Adipocyte (in vitro differentiated cells): Measurements from ENCODE around the gene SLC25A4.
"Not testable (repeated sequence)": the region's sequence is repeated elsewhere in the genome, so short reads cannot be mapped to it uniquely, and the experiment has no call there.

ENCODE experiments used
- DNase-seq: peaks from one replicate; pipeline ENCODE4 v3.0.0-alpha.2; 2015; ENCODE audit warnings: low read depth
- H3K27me3 ChIP-seq: replicated peaks from 2 replicates; pipeline ENCODE4 v1.7.0; 2013; ENCODE audit warnings: mild to moderate bottlenecking, low read length, moderate library complexity; ENCODE audit not compliant: control insufficient read depth, insufficient read depth
- H3K36me3 ChIP-seq: 2 replicates; pipeline ENCODE4 v1.7.0; 2013; ENCODE audit warnings: low read length, mild to moderate bottlenecking, moderate library complexity; ENCODE audit not compliant: control insufficient read depth, insufficient read depth, severe bottlenecking
- H3K4me1 ChIP-seq: 2 replicates; pipeline ENCODE4 v1.7.0; 2013; ENCODE audit warnings: mild to moderate bottlenecking, low read length, moderate library complexity; ENCODE audit not compliant: control insufficient read depth, insufficient read depth
- H3K4me3 ChIP-seq: 2 replicates; pipeline ENCODE4 v1.7.0; 2013; ENCODE audit warnings: mild to moderate bottlenecking, low read length, moderate library complexity
- H3K9ac ChIP-seq: 2 replicates; pipeline ENCODE4 v1.7.0; 2013; ENCODE audit warnings: mild to moderate bottlenecking, low read length, moderate library complexity
- H3K9me3 ChIP-seq: 2 replicates; pipeline ENCODE4 v1.7.0; 2013; ENCODE audit warnings: mild to moderate bottlenecking, low read length, moderate library complexity; ENCODE audit not compliant: control insufficient read depth

Gene SLC25A4

DNA sequence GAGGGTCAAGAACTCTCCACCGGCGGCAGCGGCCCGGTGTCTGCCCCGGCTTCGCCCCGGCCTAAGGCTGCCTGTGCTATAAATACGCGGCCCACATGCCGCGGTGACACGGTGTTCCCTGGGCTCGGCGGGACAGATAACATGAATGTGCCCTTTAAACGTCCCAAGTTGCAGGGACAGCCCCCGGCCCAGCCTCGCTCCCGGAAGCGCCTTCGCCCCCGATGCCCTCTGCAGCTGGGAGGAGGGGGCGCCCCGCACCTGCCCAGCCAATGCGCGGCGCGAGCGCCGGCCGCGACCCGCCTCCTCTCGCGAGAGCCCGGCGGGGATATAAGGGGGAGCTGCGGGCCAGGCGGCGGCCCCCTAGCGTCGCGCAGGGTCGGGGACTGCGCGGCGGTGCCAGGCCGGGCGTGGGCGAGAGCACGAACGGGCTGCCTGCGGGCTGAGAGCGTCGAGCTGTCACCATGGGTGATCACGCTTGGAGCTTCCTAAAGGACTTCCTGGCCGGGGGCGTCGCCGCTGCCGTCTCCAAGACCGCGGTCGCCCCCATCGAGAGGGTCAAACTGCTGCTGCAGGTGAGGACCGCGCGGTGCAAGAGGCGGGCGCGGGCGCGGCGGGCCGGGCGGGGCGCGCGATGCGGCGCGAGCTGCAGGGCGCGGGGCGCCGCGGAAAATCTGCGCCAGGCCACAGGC, at the start of gene SLC25A4:
Gene SLC25A4, plus strand, starts transcription at position 355 of the 689 bp plus-strand sequence. Its CDS starts 107 bp downstream, at position 462.
- DNase-seq = peak; percentile 89
- Histone ChIP-seq H3K9ac (peak within 1 kb of the TSS; percentile 78), H3K36me3 (peaks cover 11% of the 10 kb centered on the region), H3K27me3 (no peaks in the 10 kb centered on the region), H3K9me3 (no peaks in the 10 kb centered on the region), H3K4me1 (peaks cover 11% of the 10 kb centered on the region), H3K4me3 (peak within 1 kb of the TSS; percentile 87)

- H3K9ac ChIP-seq = no peak overlapping the region
- DNase-seq = no peak
- H3K36me3 ChIP-seq = no peaks in the 10 kb centered on the region
- H3K27me3 ChIP-seq = no peaks in the 10 kb centered on the region
- peaks cover 2% of the 10 kb centered on the region for H3K4me1 ChIP-seq
- peaks cover 5% of the 10 kb centered on the region for H3K9me3 ChIP-seq
- H3K4me3 ChIP-seq = no peak overlapping the region
Observed at GRCh38 chr4:185093603-185094002, 49.5 kb upstream of the SLC25A4 start.

GRCh38 chr4:185096032-185096653, 46.9 kb upstream of the SLC25A4 start:
- peak; percentile 78 for DNase-seq
- no peaks in the 10 kb centered on the region for H3K36me3 ChIP-seq
- H3K27me3 ChIP-seq = no peaks in the 10 kb centered on the region
- no peak overlapping the region for H3K4me3 ChIP-seq
- H3K9me3 ChIP-seq = peaks cover 5% of the 10 kb centered on the region
- peaks cover 9% of the 10 kb centered on the region for H3K4me1 ChIP-seq
- H3K9ac ChIP-seq = no peak overlapping the region

GRCh38 chr4:185098474-185098873, 44.6 kb upstream of the SLC25A4 start:
- Histone ChIP-seq H3K9me3 (no peaks in the 10 kb centered on the region), H3K4me3 (no peak overlapping the region), H3K36me3 (no peaks in the 10 kb centered on the region), H3K4me1 (peaks cover 9% of the 10 kb centered on the region), H3K27me3 (no peaks in the 10 kb centered on the region), H3K9ac (no peak overlapping the region)
- no peak for DNase-seq

DNA sequence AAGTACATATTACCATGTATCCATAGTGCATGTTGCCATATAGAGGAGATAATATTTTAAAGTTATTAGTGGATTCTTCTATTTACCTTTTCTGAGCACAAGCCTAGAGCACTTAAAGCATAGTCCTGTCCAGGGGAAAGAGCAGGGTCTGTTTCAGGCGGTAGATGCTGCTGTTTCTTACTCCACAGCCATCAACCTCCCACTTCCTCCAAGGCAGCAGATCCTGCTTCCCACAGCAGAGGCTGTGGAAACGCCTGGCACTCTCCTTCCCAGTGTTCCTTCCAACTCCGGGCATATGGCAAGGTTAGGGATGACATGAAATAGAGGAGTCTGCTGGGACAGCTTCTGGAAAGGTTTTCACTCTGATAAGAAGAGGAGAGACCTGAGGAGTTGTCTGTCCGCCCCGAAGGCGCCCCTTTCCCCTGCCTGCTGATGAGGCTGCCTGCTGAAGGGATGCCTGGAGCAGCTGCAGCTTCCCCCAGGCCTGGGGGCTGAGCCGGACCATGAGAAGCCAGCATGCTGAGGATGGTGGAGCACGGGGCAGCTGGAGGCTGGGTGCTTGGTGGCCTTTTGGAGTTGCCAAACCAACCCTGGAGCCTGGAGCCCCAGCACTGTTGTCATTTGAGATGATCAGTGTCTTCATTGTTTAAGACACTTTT, 43.9 kb upstream of the SLC25A4 start:
- Histone ChIP-seq H3K4me3 (no peak overlapping the region), H3K9ac (no peak overlapping the region), H3K9me3 (no peaks in the 10 kb centered on the region), H3K27me3 (no peaks in the 10 kb centered on the region), H3K4me1 (peaks cover 9% of the 10 kb centered on the region), H3K36me3 (no peaks in the 10 kb centered on the region)
- no peak for DNase-seq

DNA sequence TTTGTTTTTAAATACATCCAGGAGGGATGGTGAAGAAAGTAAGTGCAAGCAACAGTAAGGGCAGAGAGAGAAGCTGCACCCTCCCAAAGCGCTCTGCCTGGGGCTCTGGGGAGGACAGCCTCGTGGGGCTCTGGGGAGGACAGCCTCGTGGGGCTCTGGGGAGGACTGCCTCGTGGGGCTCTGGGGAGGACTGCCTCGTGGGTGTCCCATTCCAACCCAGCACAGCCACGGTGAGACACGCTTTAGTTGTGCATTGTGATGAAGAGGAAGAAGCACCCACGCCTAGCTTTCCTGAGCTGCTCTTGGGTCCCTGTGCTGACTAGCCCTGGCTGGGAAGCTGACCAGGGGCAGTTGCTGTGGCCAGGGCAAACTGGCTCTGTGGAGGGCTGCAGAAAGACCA, 43.1 kb upstream of the SLC25A4 start:
- Histone ChIP-seq H3K4me3 (no peak overlapping the region), H3K9ac (no peak overlapping the region), H3K4me1 (peaks cover 9% of the 10 kb centered on the region), H3K36me3 (no peaks in the 10 kb centered on the region), H3K9me3 (no peaks in the 10 kb centered on the region), H3K27me3 (no peaks in the 10 kb centered on the region)
- DNase-seq = no peak

GRCh38 chr4:185100423-185100822, 42.6 kb upstream of the SLC25A4 start:
- no peaks in the 10 kb centered on the region for H3K9me3 ChIP-seq
- H3K27me3 ChIP-seq = no peaks in the 10 kb centered on the region
- no peak for DNase-seq

DNA sequence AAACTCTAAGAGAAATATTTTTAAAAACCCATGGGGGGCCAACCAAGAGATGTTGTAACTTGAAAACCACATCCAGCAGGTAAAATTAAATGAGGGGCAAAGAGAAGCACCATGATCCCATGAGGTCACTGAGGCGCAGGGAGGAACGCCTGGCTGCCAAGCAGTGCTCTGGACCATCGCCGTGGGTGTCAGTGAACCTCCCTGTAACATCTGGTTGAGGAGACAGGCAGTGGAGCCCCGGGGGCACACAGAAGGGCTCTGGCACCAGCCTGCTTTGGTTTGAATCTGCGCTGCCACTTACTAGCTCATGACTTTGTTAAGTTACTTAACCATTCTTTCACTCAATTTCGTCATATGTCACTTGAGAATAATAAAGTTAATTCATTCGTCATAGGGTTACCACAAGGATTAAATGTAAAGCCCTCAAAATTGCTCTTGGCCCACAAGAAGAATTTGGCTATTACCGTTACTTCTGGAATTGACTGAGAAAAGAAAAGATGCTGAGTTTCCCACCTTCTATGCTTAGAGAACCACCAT, 41.6 kb upstream of the SLC25A4 start:
- no peak overlapping the region for H3K4me3 ChIP-seq
- no peaks in the 10 kb centered on the region for H3K9me3 ChIP-seq
- H3K9ac ChIP-seq = no peak overlapping the region
- DNase-seq = peak; percentile 54
- H3K4me1 ChIP-seq = peaks cover 9% of the 10 kb centered on the region
- H3K27me3 ChIP-seq = no peaks in the 10 kb centered on the region
- no peaks in the 10 kb centered on the region for H3K36me3 ChIP-seq

More at GRCh38 chr4:185100423-185100822, 42.6 kb upstream of the SLC25A4 start:
- Histone ChIP-seq H3K4me3 (no peak overlapping the region), H3K9ac (no peak overlapping the region), H3K36me3 (no peaks in the 10 kb centered on the region), H3K4me1 (peaks cover 9% of the 10 kb centered on the region)

- H3K4me3 ChIP-seq = no peak overlapping the region
- no peak overlapping the region for H3K9ac ChIP-seq
- H3K36me3 ChIP-seq = no peaks in the 10 kb centered on the region
- H3K9me3 ChIP-seq = no peaks in the 10 kb centered on the region
- no peaks in the 10 kb centered on the region for H3K27me3 ChIP-seq
- H3K4me1 ChIP-seq = no peaks in the 10 kb centered on the region
- DNase-seq = no peak
Observed at GRCh38 chr4:185104733-185105132, 38.3 kb upstream of the SLC25A4 start.

DNA sequence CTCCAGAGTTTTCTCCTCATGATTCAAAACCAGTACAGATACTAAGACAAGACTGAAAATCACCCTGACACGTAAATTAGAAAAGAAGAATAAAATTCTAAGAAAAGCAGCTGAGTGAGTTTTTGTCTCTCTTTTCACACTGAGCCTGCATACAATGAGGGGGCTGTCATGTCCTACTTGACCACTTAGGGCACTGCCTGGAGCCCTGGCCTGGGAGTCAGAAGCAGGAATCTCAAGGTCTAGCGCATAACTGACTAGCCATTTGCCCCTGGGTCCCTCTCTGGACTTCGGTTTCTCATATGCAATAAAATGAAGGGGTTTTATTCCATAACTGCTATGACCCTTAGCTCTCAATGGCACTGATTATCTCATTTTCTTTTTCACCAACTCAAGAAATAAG, 36.7 kb upstream of the SLC25A4 start:
- no peak overlapping the region for H3K4me3 ChIP-seq
- H3K27me3 ChIP-seq = no peaks in the 10 kb centered on the region
- no peak overlapping the region for H3K9ac ChIP-seq
- no peaks in the 10 kb centered on the region for H3K9me3 ChIP-seq
- DNase-seq = no peak
- H3K36me3 ChIP-seq = no peaks in the 10 kb centered on the region
- peaks cover 2% of the 10 kb centered on the region for H3K4me1 ChIP-seq

- not testable (repeated sequence) for H3K9me3 ChIP-seq, H3K4me3 ChIP-seq, H3K27me3 ChIP-seq, DNase-seq, H3K9ac ChIP-seq, H3K36me3 ChIP-seq
- peaks cover 14% of the 10 kb centered on the region for H3K4me1 ChIP-seq
Observed at GRCh38 chr4:185107574-185107973, 35.5 kb upstream of the SLC25A4 start.
